ENCODE results near the gene IRAK3.

GRCh38 chr12:66187821-66188220, 1.2 kb upstream of the IRAK3 start:
- no peak for TF ChIP-seq CTCF (IDR thresholded peaks at IDR 0.05 in 8 of 11, conservative IDR thresholded peaks at IDR 0.05 in 3 of 11)
- TF ChIP-seq POLR2AphosphoS5 (IDR thresholded peaks at IDR 0.05) = peak in 1 of 3 donors; percentile 10
- no peak for TF ChIP-seq POLR2A (IDR thresholded peaks at IDR 0.05)
